GM21717 (cell line): ENCODE data around the gene TMEM87B.
"Not testable (repeated sequence)": the region's sequence is repeated elsewhere in the genome, so short reads cannot be mapped to it uniquely, and the experiment has no call there.

Source experiments
- ATAC-seq: cut with Tn5 transposase; IDR thresholded peaks from one replicate; pipeline ENCODE4 v1.9.1; 2021; ENCODE audit warnings: mild to moderate bottlenecking, moderate library complexity; ENCODE audit not compliant: unreplicated experiment

Gene TMEM87B

GRCh38 chr2:112065486-112065885, 10.4 kb downstream of the TMEM87B start:
- ATAC-seq = no peak

- ATAC-seq = no peak
Observed at GRCh38 chr2:112065966-112066365, 10.9 kb downstream of the TMEM87B start.

GRCh38 chr2:112069794-112070193, 14.7 kb downstream of the TMEM87B start:
- ATAC-seq = not testable (repeated sequence)

GRCh38 chr2:112073875-112074274, 18.8 kb downstream of the TMEM87B start:
- ATAC-seq = no peak

GRCh38 chr2:112074506-112074905, 19.4 kb downstream of the TMEM87B start:
- ATAC-seq = no peak

- no peak for ATAC-seq
Observed at GRCh38 chr2:112075490-112076260, 20.6 kb downstream of the TMEM87B start.

GRCh38 chr2:112077814-112078213, 22.7 kb downstream of the TMEM87B start:
- ATAC-seq = no peak

- ATAC-seq = no peak
Observed at GRCh38 chr2:112081262-112081661, 26.2 kb downstream of the TMEM87B start.

- ATAC-seq = no peak
Observed at GRCh38 chr2:112084689-112085374, 29.8 kb downstream of the TMEM87B start.

GRCh38 chr2:112085375-112085730, 30.3 kb downstream of the TMEM87B start:
- no peak for ATAC-seq

- ATAC-seq = no peak
Observed at GRCh38 chr2:112085916-112086669, 31.0 kb downstream of the TMEM87B start.

- ATAC-seq = peak; percentile 65
Observed at GRCh38 chr2:112087346-112088020, 32.4 kb downstream of the TMEM87B start.

GRCh38 chr2:112089375-112089774, 34.3 kb downstream of the TMEM87B start:
- ATAC-seq = no peak

- no peak for ATAC-seq
Observed at GRCh38 chr2:112092286-112093041, 37.4 kb downstream of the TMEM87B start.

GRCh38 chr2:112093216-112093615, 38.1 kb downstream of the TMEM87B start:
- no peak for ATAC-seq

GRCh38 chr2:112095681-112096080, 40.6 kb downstream of the TMEM87B start:
- ATAC-seq = no peak

GRCh38 chr2:112096098-112096497, 41.0 kb downstream of the TMEM87B start:
- ATAC-seq = no peak

GRCh38 chr2:112108178-112108832, 53.2 kb downstream of the TMEM87B start:
- ATAC-seq = no peak

GRCh38 chr2:112109278-112109677, 54.2 kb downstream of the TMEM87B start:
- no peak for ATAC-seq

- no peak for ATAC-seq
Observed at GRCh38 chr2:112110966-112111365, 55.9 kb downstream of the TMEM87B start.
